Cardiac muscle cell (in vitro differentiated cells and primary cell): Measurements from ENCODE around the gene SPPL2B. TPM values are rescaled to one million over a fixed set of nuclear protein-coding genes. Genes with fewer than 3 reads are reported as not detected.

Source experiments
- DNase-seq, 2 donors: peaks; one replicate each; pipeline versions ENCODE4 v3.0.0 to v3.0.0-alpha.2; 2010 to 2017; ENCODE audit warnings: low read depth in 1 of 2, low spot score in 1 of 2
- H3K27ac ChIP-seq: fragments of 200-600 bp; sonication (generic); 2 replicates; pipeline ENCODE4 v1.5.1; 2016
- H3K27me3 ChIP-seq: fragments of 200-600 bp; sonication (generic); 2 replicates; pipeline ENCODE4 v1.6.0; 2016; ENCODE audit warnings: control low read depth
- H3K36me3 ChIP-seq: fragments of 200-600 bp; sonication (generic); 2 replicates; pipeline ENCODE4 v1.5.1; 2016; ENCODE audit warnings: control low read depth
- H3K4me1 ChIP-seq: fragments of 200-600 bp; sonication (generic); 2 replicates; pipeline ENCODE4 v1.8.1; 2017; ENCODE audit warnings: low read depth, mild to moderate bottlenecking, mixed run types
- H3K4me3 ChIP-seq: fragments of 200-600 bp; sonication (generic); 2 replicates; pipeline ENCODE4 v1.5.1; 2016; ENCODE audit warnings: mild to moderate bottlenecking
- H3K9me3 ChIP-seq: fragments of 200-600 bp; sonication (generic); 2 replicates; pipeline ENCODE4 v1.5.1; 2017; ENCODE audit warnings: low read depth, mild to moderate bottlenecking, control low read depth
- CTCF ChIP-seq: IDR thresholded peaks from 2 replicates; pipeline ENCODE4 v1.5.1; 2012; ENCODE audit warnings: low read depth, mild to moderate bottlenecking, low read length
- polyA plus RNA-seq: library from polyadenylated mRNA; unstranded; fragments of >200 nt; fragmentation: Nextera tagmentation; extraction: Ambion mirVana; gene quantifications from 2 replicates; pipeline ENCODE4 v1.2.1, GENCODE V29; 2016
- total RNA-seq: library from RNA; depleted of rRNA; stranded (reverse); fragments of >200 nt; gene quantifications from 2 replicates; pipeline ENCODE4 v1.2.3, GENCODE V29; 2016

Gene SPPL2B
- total and polyA plus RNA-seq, 2 experiments from 2014 or later, result 90.9 to 132 TPM

- H3K4me1 ChIP-seq, result no peaks in the 10 kb centered on the region
- H3K27me3 ChIP-seq, result peaks cover 16% of the 10 kb centered on the region
- no peak overlapping the region for H3K4me3 ChIP-seq
- no peak for DNase-seq
- TF ChIP-seq CTCF, result no peak
- no peaks in the 10 kb centered on the region for H3K9me3 ChIP-seq
- no peaks in the 10 kb centered on the region for H3K36me3 ChIP-seq
- no peak overlapping the region for H3K27ac ChIP-seq
Measured at GRCh38 chr19:2355168-2356035, 26.9 kb downstream of the SPPL2B start.

- H3K4me3 ChIP-seq, result no peak overlapping the region
- H3K9me3 ChIP-seq, result no peaks in the 10 kb centered on the region
- H3K27ac ChIP-seq, result no peak overlapping the region
- H3K27me3 ChIP-seq, result peaks cover 22% of the 10 kb centered on the region
- H3K36me3 ChIP-seq, result no peaks in the 10 kb centered on the region
- DNase-seq, result no peak
- TF ChIP-seq CTCF, result no peak
- no peaks in the 10 kb centered on the region for H3K4me1 ChIP-seq
Measured at GRCh38 chr19:2356036-2356646, 27.7 kb downstream of the SPPL2B start.

- Histone ChIP-seq H3K27me3 (peaks cover 28% of the 10 kb centered on the region), H3K36me3 (no peaks in the 10 kb centered on the region)
- no peak for TF ChIP-seq CTCF
Measured at GRCh38 chr19:2357279-2358206, 29.1 kb downstream of the SPPL2B start.

GRCh38 chr19:2358548-2359173, 30.2 kb downstream of the SPPL2B start:
- Histone ChIP-seq H3K4me1 (no peaks in the 10 kb centered on the region), H3K27me3 (peaks cover 28% of the 10 kb centered on the region), H3K4me3 (no peak overlapping the region), H3K9me3 (no peaks in the 10 kb centered on the region), H3K36me3 (no peaks in the 10 kb centered on the region), H3K27ac (no peak overlapping the region)
- no peak for TF ChIP-seq CTCF
- no peak for DNase-seq

More at GRCh38 chr19:2357279-2358206, 29.1 kb downstream of the SPPL2B start:
- DNase-seq, result no peak
- H3K9me3 ChIP-seq, result no peaks in the 10 kb centered on the region
- no peak overlapping the region for H3K4me3 ChIP-seq
- no peak overlapping the region for H3K27ac ChIP-seq
- H3K4me1 ChIP-seq, result no peaks in the 10 kb centered on the region
